Measurements from ENCODE around the gene AXL. TPM values are rescaled to one million over a fixed set of nuclear protein-coding genes. Genes with fewer than 3 reads are reported as not detected.

Gene AXL
- total and polyA plus RNA-seq, 2 of the 8 experiments (the other 6 are each of a cell fraction or from before 2014, with no cell fraction given) = 35.3 to 51.0 TPM

- DNase-seq (ENCODE audit: low read depth in 1 of 2, low spot score in 2 of 2) = no peak
- no peak for FAIRE-seq
- Histone ChIP-seq H2BK20ac (ENCODE audit: low read length) (no peak overlapping the region), H3K9me3 (ENCODE audit: insufficient read depth in 2 of 2, low read depth in 1 of 2, low read length in 1 of 2) (no peaks in the 10 kb centered on the region), H2BK15ac (ENCODE audit: low read length) (0 out of 2 replicates have a peak overlapping the region, but pooled peaks have one; percentile 16), H3K27ac (ENCODE audit: low read depth, low read length) (peak overlapping the region; percentile 48; the same call in 1 of the 2 replicates), H2AFZ (ENCODE audit: low read length) (no peak overlapping the region), H3K56ac (replicated peaks; ENCODE audit: insufficient read length, low read depth, low read length) (peak overlapping the region; percentile 91), H3K14ac (ENCODE audit: insufficient read length) (peak overlapping the region; percentile 3), H3K23ac (ENCODE audit: insufficient read length) (no peak overlapping the region), H2AK5ac (ENCODE audit: low read depth, low read length) (no peak overlapping the region), H3K4ac (replicated peaks; ENCODE audit: insufficient read length, low read depth, low read length) (peak overlapping the region; percentile 87), H4K20me1 (replicated peaks in 1 of 2; ENCODE audit: control insufficient read depth in 1 of 2, insufficient read depth in 2 of 2, low read length in 2 of 2) (peaks cover 2 to 21% of the 10 kb centered on the region in 2 experiments), H2BK12ac (ENCODE audit: low read depth, low read length) (0 out of 2 replicates have a peak overlapping the region, but pooled peaks have one; percentile 0), H3K18ac (ENCODE audit: extremely low read depth, low read length) (peak overlapping the region; percentile 71), H2BK5ac (ENCODE audit: low read depth, low read length) (peak overlapping the region; percentile 8), H4K8ac (ENCODE audit: extremely low read depth, insufficient read depth, low read length) (no peak overlapping the region), H4K91ac (replicated peaks; ENCODE audit: insufficient read length, low read length) (peak overlapping the region; percentile 4), H3K9ac (replicated peaks in 1 of 4; ENCODE audit: extremely low read depth in 1 of 4, low read depth in 3 of 4, low read length in 3 of 4) (peak overlapping the region; percentile 54 to 77 (median 64)), H2BK120ac (replicated peaks; ENCODE audit: low read depth, low read length) (no peak overlapping the region), H3K79me2 (ENCODE audit: control insufficient read depth in 1 of 2, insufficient read depth in 2 of 2, low read length in 2 of 2) (peaks cover 10 to 66% of the 10 kb centered on the region in 2 experiments), H3K4me3 (ENCODE audit: extremely low read depth in 1 of 4, insufficient read depth in 2 of 4, low read depth in 3 of 4, low read length in 4 of 4) (peak overlapping the region; percentile 72 to 93 (median 80)), H4K5ac (ENCODE audit: insufficient read length, low read depth, low read length) (peak overlapping the region; percentile 69), H3K4me1 (replicated peaks in 1 of 4; ENCODE audit: control insufficient read depth in 3 of 4, insufficient read depth in 4 of 4, low read length in 3 of 4) (peaks cover 13 to 25% (median 20%) of the 10 kb centered on the region in 4 experiments), H3K79me1 (ENCODE audit: low read depth, low read length) (peaks cover 11% of the 10 kb centered on the region), H3K36me3 (ENCODE audit: control insufficient read depth in 2 of 4, insufficient read depth in 4 of 4, low read length in 3 of 4) (peaks cover 13 to 43% (median 25%) of the 10 kb centered on the region in 4 experiments; a peak in 7 of 8 replicates), H3K23me2 (ENCODE audit: low read depth, low read length) (peaks cover 19% of the 10 kb centered on the region), H3K27me3 (replicated peaks in 1 of 4; ENCODE audit: control insufficient read depth in 3 of 4, extremely low read depth in 1 of 4, insufficient read depth in 3 of 4, low read length in 3 of 4) (no peaks in the 10 kb centered on the region), H3K4me2 (ENCODE audit: insufficient read depth in 1 of 2, low read depth in 2 of 2, low read length in 2 of 2) (peak overlapping the region; percentile 79 to 90)
- ChIA-PET CTCF (ENCODE audit: partially characterized antibody) (interaction anchor here (0.9 to 3.8 kb wide), 6 partner anchors 10 to 69 kb away, joined by 3 to 24 read pairs (median 3); no protein-coding TSS in a partner anchor), POLR2A (ENCODE audit: partially characterized antibody) (interaction anchor here (1.0 to 3.0 kb wide), 15 partner anchors 10 to 115 kb away, joined by 3 to 24 read pairs (median 4); partner anchors contain the start of genes AXL and HNRNPUL1)
- TF ChIP-seq EP300 (IDR thresholded peaks at IDR 0.05; ENCODE audit: borderline replicate concordance in 1 of 2, low read depth in 2 of 2, low read length in 2 of 2) (no peak), JUN (IDR thresholded peaks at IDR 0.05; ENCODE audit: low read depth, low read length) (no peak), CBX8 (IDR thresholded peaks at IDR 0.05; ENCODE audit: borderline replicate concordance, low read depth, low read length) (no peak), ATF3 (IDR thresholded peaks at IDR 0.05; ENCODE audit: insufficient read depth, low read depth, low read length) (no peak), CTBP2 (IDR thresholded peaks at IDR 0.05; ENCODE audit: borderline replicate concordance, insufficient read depth, insufficient read length, low read length) (no peak), SAP30 (IDR thresholded peaks at IDR 0.05; ENCODE audit: insufficient read depth, insufficient replicate concordance, low read length) (peak; percentile 74)
- 2% methylated on average over 13 of the region's 13 CpGs; no CpG with 5 or more reads in 1 of the 2 experiments for WGBS, 2 experiments (ENCODE audit: extremely low coverage in 1 of 2, insufficient coverage in 1 of 2, insufficient read length in 1 of 2, insufficient replicate concordance in 2 of 2, low coverage in 1 of 2, low lambda C conversion rate in 2 of 2, missing lambda C conversion rate in 1 of 2)
Observed at GRCh38 chr19:41193430-41194156, 25.4 kb upstream of the AXL start.

Measured in H1 (cell line).